SU-DHL-6 (cell line): ENCODE results near the gene ITGA2B.
"Not testable (repeated sequence)": the region's sequence is repeated elsewhere in the genome, so short reads cannot be mapped to it uniquely, and the experiment has no call there.

ENCODE experiments used
- H2AFZ ChIP-seq: fragments of 200-600 bp; sonication (generic); 2 replicates; pipeline ENCODE4 v1.6.1; 2014; ENCODE audit warnings: low read depth, mild to moderate bottlenecking, moderate library complexity, mixed read lengths, antibody characterized with exemption, low read length; ENCODE audit not compliant: severe bottlenecking
- H3F3A ChIP-seq: fragments of 200-600 bp; shearing (Covaris generic); 2 replicates; pipeline ENCODE4 v1.6.0; 2016; ENCODE audit warnings: antibody characterized with exemption, mild to moderate bottlenecking; ENCODE audit not compliant: insufficient read depth
- H3K27ac ChIP-seq: fragments of 200-600 bp; sonication (generic); 2 replicates; pipeline ENCODE4 v1.5.1; 2016; ENCODE audit warnings: low read depth, mild to moderate bottlenecking, low read length, moderate library complexity, mixed read lengths
- H3K27me3 ChIP-seq: fragments of 200-600 bp; sonication (generic), shearing (Covaris generic); 2 replicates; pipeline ENCODE4 v1.6.0; 2014; ENCODE audit warnings: mild to moderate bottlenecking, low read length
- H3K36me3 ChIP-seq: fragments of 200-600 bp; sonication (generic); 2 replicates; pipeline ENCODE4 v1.6.1; 2014; ENCODE audit warnings: mild to moderate bottlenecking, low read length, mixed read lengths
- H3K4me2 ChIP-seq: fragments of 300-600, 200-600 bp; shearing (Covaris generic), sonication (generic); 2 replicates; pipeline ENCODE4 v1.6.0; 2014; ENCODE audit warnings: low read length, low read depth, mild to moderate bottlenecking; ENCODE audit not compliant: poor library complexity, severe bottlenecking
- H3K4me3 ChIP-seq: fragments of 200-600 bp; sonication (generic); 2 replicates; pipeline ENCODE4 v1.5.1; 2014; ENCODE audit warnings: antibody characterized with exemption, low read length, mild to moderate bottlenecking, mixed read lengths; ENCODE audit not compliant: insufficient read depth, poor library complexity, severe bottlenecking
- H3K79me2 ChIP-seq: fragments of 200-600 bp; sonication (generic); 2 replicates; pipeline ENCODE4 v1.6.1; 2014; ENCODE audit warnings: mild to moderate bottlenecking, low read length, moderate library complexity; ENCODE audit not compliant: insufficient read depth
- H3K9ac ChIP-seq: fragments of 200-600 bp; sonication (generic); 2 replicates; pipeline ENCODE4 v1.7.0; 2014; ENCODE audit warnings: mild to moderate bottlenecking, low read length
- H3K9me2 ChIP-seq: fragments of 200-600 bp; sonication (generic); replicated peaks from 2 replicates; pipeline ENCODE4 v1.6.1; 2014; ENCODE audit warnings: low read length; ENCODE audit not compliant: insufficient read depth
- H3K9me3 ChIP-seq: fragments of 200-600 bp; sonication (generic); 2 replicates; pipeline ENCODE4 v1.6.1; 2014; ENCODE audit warnings: low read length, mixed read lengths; ENCODE audit not compliant: insufficient read depth
- H4K20me1 ChIP-seq: fragments of 200-600 bp; sonication (generic); 2 replicates; pipeline ENCODE4 v1.6.1; 2014; ENCODE audit warnings: low read depth, mild to moderate bottlenecking, antibody characterized with exemption, low read length, moderate library complexity, mixed read lengths
- EZH2phosphoT487 ChIP-seq: fragments of 200-600 bp; sonication (generic), shearing (Covaris generic); conservative IDR thresholded peaks from 2 replicates; pipeline ENCODE4 v1.6.1; 2018; ENCODE audit warnings: mild to moderate bottlenecking, antibody characterized with exemption, low read length, moderate library complexity, mixed read lengths
- TF ChIP-seq, protein P1 (sequence below): fragments of 200-600 bp; sonication (generic); IDR thresholded peaks from one replicate; pipeline ENCODE4 v1.5.1; 2017; ENCODE audit warnings: antibody characterized with exemption, mild to moderate bottlenecking, low read length, moderate library complexity; ENCODE audit not compliant: insufficient read depth, poor library complexity, severe bottlenecking

The ITGA2B gene

DNA sequence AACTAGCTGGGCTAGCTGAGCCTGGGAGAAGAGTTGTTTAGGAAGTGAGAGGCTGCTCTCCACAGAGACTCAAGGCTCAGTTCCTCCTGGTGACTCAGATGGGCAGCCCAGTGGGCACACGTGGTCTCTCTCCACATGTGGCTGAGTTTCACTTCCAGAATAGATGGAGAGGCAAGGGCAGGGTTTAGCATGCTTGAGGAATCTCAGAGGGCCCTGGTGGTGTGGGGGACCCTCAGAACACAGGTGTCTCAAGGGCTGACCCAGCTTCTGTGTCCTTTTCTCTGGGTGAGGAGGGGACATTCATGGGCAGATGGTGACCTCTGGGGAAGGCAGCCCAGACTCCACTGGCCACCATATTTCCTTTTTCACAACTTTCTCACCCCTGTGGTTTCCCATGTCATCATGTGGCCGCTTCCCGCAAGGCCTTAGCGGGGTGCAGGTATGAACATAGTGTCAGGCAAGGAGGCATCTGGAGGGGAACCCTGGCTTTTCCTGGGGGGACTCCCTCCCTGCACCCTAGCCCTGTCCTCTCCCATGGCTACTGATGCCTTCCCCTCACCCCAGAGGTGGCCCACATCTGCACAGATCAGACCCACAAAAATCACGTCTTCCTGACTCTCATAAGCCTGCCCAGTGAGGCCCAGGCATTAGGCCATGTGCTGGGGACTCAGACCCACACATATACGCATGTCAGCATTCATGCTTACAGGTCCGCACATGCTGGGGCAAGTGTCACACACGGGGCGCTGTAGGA is 41.0 kb downstream of the ITGA2B start:
- H3K9me2 ChIP-seq: no peaks in the 10 kb centered on the region
- H3K79me2 ChIP-seq: peaks cover 4% of the 10 kb centered on the region; the same call in 1 of the 2 replicates
- H3K27ac ChIP-seq: peak overlapping the region; percentile 97
- peak overlapping the region; percentile 88 for H3K4me2 ChIP-seq
- H3F3A ChIP-seq: peaks cover 43% of the 10 kb centered on the region
- no peak overlapping the region for H2AFZ ChIP-seq
- peak overlapping the region; percentile 28 for H3K9ac ChIP-seq
- H4K20me1 ChIP-seq: no peaks in the 10 kb centered on the region
- H3K36me3 ChIP-seq: no peaks in the 10 kb centered on the region
- H3K4me3 ChIP-seq: no peak overlapping the region
- H3K9me3 ChIP-seq: no peaks in the 10 kb centered on the region
- TF ChIP-seq, protein P1, sequence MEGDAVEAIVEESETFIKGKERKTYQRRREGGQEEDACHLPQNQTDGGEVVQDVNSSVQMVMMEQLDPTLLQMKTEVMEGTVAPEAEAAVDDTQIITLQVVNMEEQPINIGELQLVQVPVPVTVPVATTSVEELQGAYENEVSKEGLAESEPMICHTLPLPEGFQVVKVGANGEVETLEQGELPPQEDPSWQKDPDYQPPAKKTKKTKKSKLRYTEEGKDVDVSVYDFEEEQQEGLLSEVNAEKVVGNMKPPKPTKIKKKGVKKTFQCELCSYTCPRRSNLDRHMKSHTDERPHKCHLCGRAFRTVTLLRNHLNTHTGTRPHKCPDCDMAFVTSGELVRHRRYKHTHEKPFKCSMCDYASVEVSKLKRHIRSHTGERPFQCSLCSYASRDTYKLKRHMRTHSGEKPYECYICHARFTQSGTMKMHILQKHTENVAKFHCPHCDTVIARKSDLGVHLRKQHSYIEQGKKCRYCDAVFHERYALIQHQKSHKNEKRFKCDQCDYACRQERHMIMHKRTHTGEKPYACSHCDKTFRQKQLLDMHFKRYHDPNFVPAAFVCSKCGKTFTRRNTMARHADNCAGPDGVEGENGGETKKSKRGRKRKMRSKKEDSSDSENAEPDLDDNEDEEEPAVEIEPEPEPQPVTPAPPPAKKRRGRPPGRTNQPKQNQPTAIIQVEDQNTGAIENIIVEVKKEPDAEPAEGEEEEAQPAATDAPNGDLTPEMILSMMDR: no peak
- TF ChIP-seq EZH2phosphoT487: no peak
- H3K27me3 ChIP-seq: no peaks in the 10 kb centered on the region

DNA sequence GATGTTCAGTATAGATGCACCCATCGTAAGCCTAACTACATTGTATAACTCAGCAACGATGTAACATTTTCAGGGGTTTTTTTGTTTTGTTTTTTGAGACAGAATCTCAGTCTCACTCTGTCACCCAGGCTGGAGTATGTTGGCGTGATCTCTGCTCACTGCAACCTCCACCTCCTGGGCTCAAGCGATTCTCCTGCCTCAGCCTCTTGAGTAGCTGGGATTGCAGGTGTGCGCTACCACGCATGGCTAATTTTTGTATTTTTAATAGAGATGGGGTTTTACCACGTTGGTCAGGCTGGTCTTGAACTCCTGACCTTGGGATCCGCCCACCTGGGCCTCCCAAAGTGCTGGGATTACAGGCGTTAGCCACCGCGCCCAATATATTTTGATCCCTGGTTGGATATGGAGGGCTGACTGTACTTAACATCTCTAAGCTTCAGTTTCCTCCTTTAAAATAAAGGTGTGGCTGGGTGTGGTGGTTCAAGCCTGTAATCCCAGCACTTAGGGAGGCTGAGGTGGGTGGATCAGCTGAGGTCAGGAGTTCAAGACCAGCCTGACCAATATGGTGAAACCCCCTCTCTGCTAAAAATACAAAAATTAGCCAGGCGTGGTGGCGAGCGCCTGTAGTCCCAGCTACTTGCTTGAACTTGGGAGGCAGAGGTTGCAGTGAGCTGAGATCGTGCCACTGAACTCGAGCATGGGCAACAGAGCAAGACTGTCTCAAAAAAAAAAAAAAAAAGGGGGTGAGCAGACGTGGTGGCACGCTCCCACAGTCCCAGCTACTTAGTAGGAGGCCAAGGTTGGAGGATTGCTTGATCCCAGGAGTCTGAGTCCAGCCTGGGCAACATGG is 42.0 kb downstream of the ITGA2B start:
- not testable (repeated sequence) for H3K9me2 ChIP-seq, H3K36me3 ChIP-seq, H3K27me3 ChIP-seq, H3K9me3 ChIP-seq, H3K79me2 ChIP-seq, H2AFZ ChIP-seq, H4K20me1 ChIP-seq, H3K4me3 ChIP-seq
- Histone ChIP-seq H3K9ac (peak overlapping the region; percentile 77), H3K4me2 (peak overlapping the region; percentile 88), H3K27ac (peak overlapping the region; percentile 97), H3F3A (peaks cover 37% of the 10 kb centered on the region)

DNA sequence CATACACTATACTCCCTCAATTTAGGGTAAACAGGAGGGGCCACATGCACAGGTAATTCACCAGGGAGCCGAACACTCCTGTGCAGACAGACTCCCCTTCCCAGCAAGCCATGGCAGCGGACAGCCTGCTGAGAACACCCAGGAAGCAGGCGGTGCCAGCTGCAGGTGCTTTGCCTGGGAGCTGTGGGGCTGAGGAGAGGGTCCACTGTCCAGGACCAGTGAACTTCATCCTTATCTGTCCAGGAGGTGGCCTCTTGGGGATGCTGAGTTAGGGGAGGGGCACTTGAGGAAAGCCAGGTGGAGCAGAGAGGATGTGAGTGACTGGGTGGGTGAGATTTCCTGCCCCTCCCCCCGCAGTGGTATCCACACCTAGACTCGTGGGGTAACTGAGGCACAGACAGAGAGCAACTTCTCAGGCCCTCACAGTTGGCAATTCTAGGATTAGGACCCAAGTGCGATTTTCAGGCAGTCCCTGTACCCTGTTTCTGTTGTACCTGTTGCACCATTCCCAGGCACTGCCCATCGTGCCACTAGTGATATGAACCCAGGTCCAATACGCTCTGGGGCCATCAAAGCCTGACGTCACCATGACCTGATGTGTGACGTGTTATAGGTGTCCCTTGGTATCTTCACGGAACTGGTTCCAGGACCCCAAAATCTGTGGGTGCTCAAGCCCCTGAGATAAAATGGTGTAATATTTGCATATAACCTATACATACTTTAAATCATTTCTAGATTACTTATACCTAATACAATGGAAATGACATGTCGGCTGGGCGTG is 43.2 kb downstream of the ITGA2B start:
- H3K9ac ChIP-seq: peak overlapping the region; percentile 77
- H3K27ac ChIP-seq: peak overlapping the region; percentile 97
- peak overlapping the region; percentile 88 for H3K4me2 ChIP-seq
- no peak overlapping the region for H2AFZ ChIP-seq
- H3K9me2 ChIP-seq: no peaks in the 10 kb centered on the region
- H3K9me3 ChIP-seq: no peaks in the 10 kb centered on the region
- no peaks in the 10 kb centered on the region for H3K36me3 ChIP-seq
- H3K79me2 ChIP-seq: peaks cover 4% of the 10 kb centered on the region; the same call in 1 of the 2 replicates
- H3K4me3 ChIP-seq: peak overlapping the region; percentile 90
- no peaks in the 10 kb centered on the region for H3K27me3 ChIP-seq
- no peaks in the 10 kb centered on the region for H4K20me1 ChIP-seq
- H3F3A ChIP-seq: peaks cover 37% of the 10 kb centered on the region
- TF ChIP-seq EZH2phosphoT487: no peak
- TF ChIP-seq, protein P1: no peak
